GM23248 (cell line): ENCODE measurements around the gene CSNK2A2.

Experiments used
- EZH2 ChIP-seq: fragments of 200-600 bp; sonication (generic); IDR thresholded peaks from 2 replicates; pipeline ENCODE4 v1.6.1; 2018; ENCODE audit warnings: antibody characterized with exemption, mild to moderate bottlenecking; ENCODE audit not compliant: insufficient read depth, poor library complexity, severe bottlenecking
- EZH2phosphoT487 ChIP-seq: fragments of 200-600 bp; sonication (generic); IDR thresholded peaks from 2 replicates; pipeline ENCODE4 v1.6.1; 2018; ENCODE audit warnings: antibody characterized with exemption, moderate library complexity, mild to moderate bottlenecking, low read depth; ENCODE audit not compliant: insufficient read depth

GRCh38 chr16:58226790-58227189, 28.9 kb upstream of the CSNK2A2 start:
- TF ChIP-seq EZH2phosphoT487 (no peak), EZH2 (no peak)
